HG03139 (cell line): ENCODE data around the gene CDK18.
"Not testable (repeated sequence)": the region's sequence is repeated elsewhere in the genome, so short reads cannot be mapped to it uniquely, and the experiment has no call there.

Source experiments
- ATAC-seq: cut with Tn5 transposase; IDR thresholded peaks from one replicate; pipeline ENCODE4 v1.9.1; 2021; ENCODE audit not compliant: unreplicated experiment

The CDK18 gene

GRCh38 chr1:205504311-205505075, at the start of gene CDK18:
Gene CDK18 (plus strand): TSS chr1:205504669. CDS start chr1:205523168, 18,499 bp downstream.
- ATAC-seq, result no peak

GRCh38 chr1:205454903-205455335, 49.5 kb upstream of the CDK18 start:
- no peak for ATAC-seq

- ATAC-seq, result no peak
These were observed 48.7 kb upstream of the CDK18 start, which contains the start of gene BLACAT1 for GRCh38 chr1:205455581-205456382. Gene BLACAT1 (minus strand): TSS chr1:205456045.

- no peak for ATAC-seq
These were observed 48.0 kb upstream of the CDK18 start for GRCh38 chr1:205456383-205456867.

GRCh38 chr1:205456868-205457745, 47.4 kb upstream of the CDK18 start:
- ATAC-seq, result no peak

GRCh38 chr1:205458777-205459566, 45.5 kb upstream of the CDK18 start:
- ATAC-seq, result no peak

GRCh38 chr1:205465392-205465791, 39.1 kb upstream of the CDK18 start:
- ATAC-seq, result no peak

- no peak for ATAC-seq
These were observed 37.8 kb upstream of the CDK18 start for GRCh38 chr1:205466595-205467220.

- no peak for ATAC-seq
These were observed 34.3 kb upstream of the CDK18 start for GRCh38 chr1:205470131-205470530.

- no peak for ATAC-seq
These were observed 31.6 kb upstream of the CDK18 start for GRCh38 chr1:205472737-205473441.

- ATAC-seq, result no peak
These were observed 31.0 kb upstream of the CDK18 start for GRCh38 chr1:205473475-205473874.

GRCh38 chr1:205473966-205474365, 30.5 kb upstream of the CDK18 start:
- no peak for ATAC-seq

GRCh38 chr1:205474571-205474970, 29.9 kb upstream of the CDK18 start:
- no peak for ATAC-seq

- no peak for ATAC-seq
These were observed 28.6 kb upstream of the CDK18 start for GRCh38 chr1:205475855-205476254.

GRCh38 chr1:205476648-205477047, 27.8 kb upstream of the CDK18 start:
- ATAC-seq, result no peak

GRCh38 chr1:205477121-205477758, 27.2 kb upstream of the CDK18 start:
- no peak for ATAC-seq

GRCh38 chr1:205477759-205478247, 26.7 kb upstream of the CDK18 start:
- ATAC-seq, result no peak

- not testable (repeated sequence) for ATAC-seq
These were observed 25.5 kb upstream of the CDK18 start for GRCh38 chr1:205478985-205479384.
